ENCODE data around the gene AP4B1.
"Not testable (repeated sequence)": the region's sequence is repeated elsewhere in the genome, so short reads cannot be mapped to it uniquely, and the experiment has no call there.

Gene AP4B1

GRCh38 chr1:113855630-113856400 is 48.8 kb downstream of the AP4B1 start:
- DNase-seq, result no peak

GRCh38 chr1:113854234-113854633 is 50.4 kb downstream of the AP4B1 start:
- no peak for DNase-seq

- DNase-seq, result not testable (repeated sequence)
Observed at GRCh38 chr1:113852694-113853093, 51.9 kb downstream of the AP4B1 start.

- DNase-seq, result no peak
Observed at GRCh38 chr1:113850127-113850796, 54.3 kb downstream of the AP4B1 start.

- DNase-seq, result no peak
Observed at GRCh38 chr1:113849072-113849471, 55.5 kb downstream of the AP4B1 start.

- DNase-seq, result no peak
Observed at GRCh38 chr1:113846391-113847035, 58.1 kb downstream of the AP4B1 start.

All from CD4-positive, alpha-beta T cell treated with Interleukin-15 for 1 hour (primary cell).